Neural progenitor cell (in vitro differentiated cells): ENCODE data around the gene MPP7. TPM values are rescaled to one million over a fixed set of nuclear protein-coding genes. Genes with fewer than 3 reads are reported as not detected.

Source experiments
- DNase-seq: peaks from one replicate; pipeline ENCODE4 v3.0.0-alpha.2; 2016; ENCODE audit warnings: low spot score
- H2AFZ ChIP-seq: fragments of 200-600 bp; sonication (generic); replicated peaks from 2 replicates; pipeline ENCODE4 v1.6.1; 2016; ENCODE audit warnings: antibody characterized with exemption
- H3F3A ChIP-seq: fragments of 200-600 bp; sonication (generic); 2 replicates; pipeline ENCODE4 v1.6.1; 2016; ENCODE audit warnings: antibody characterized with exemption, low read depth
- H3K27ac ChIP-seq: fragments of 200-600 bp; sonication (generic); 2 replicates; pipeline ENCODE4 v1.5.1; 2016; ENCODE audit warnings: mild to moderate bottlenecking
- H3K27me3 ChIP-seq: fragments of 200-600 bp; sonication (generic); 2 replicates; pipeline ENCODE4 v1.6.1; 2016; ENCODE audit warnings: mild to moderate bottlenecking, moderate library complexity
- H3K36me3 ChIP-seq: fragments of 200-600 bp; sonication (generic); 2 replicates; pipeline ENCODE4 v1.5.1; 2016
- H3K4me1 ChIP-seq: fragments of 200-600 bp; sonication (generic); 2 replicates; pipeline ENCODE4 v1.6.1; 2016; ENCODE audit warnings: mixed run types
- H3K4me2 ChIP-seq: fragments of 200-600 bp; sonication (generic); 2 replicates; pipeline ENCODE4 v1.6.1; 2016
- H3K4me3 ChIP-seq: fragments of 200-600 bp; sonication (generic); 2 replicates; pipeline ENCODE4 v1.5.1; 2016
- H3K79me2 ChIP-seq: fragments of 200-600 bp; sonication (generic); 2 replicates; pipeline ENCODE4 v1.6.1; 2016; ENCODE audit warnings: low read depth
- H3K9ac ChIP-seq: fragments of 200-600 bp; sonication (generic); 2 replicates; pipeline ENCODE4 v1.6.1; 2016
- H3K9me3 ChIP-seq: fragments of 200-600 bp; sonication (generic); 2 replicates; pipeline ENCODE4 v1.5.1; 2016; ENCODE audit warnings: low read depth
- H4K20me1 ChIP-seq: fragments of 200-600 bp; sonication (generic); 2 replicates; pipeline ENCODE4 v1.6.1; 2016; ENCODE audit warnings: low read depth
- H3K27ac Mint-ChIP-seq: 3 replicates; pipeline ENCODE4 v1.8.0; 2021; ENCODE audit warnings: mixed read lengths
- H3K27me3 Mint-ChIP-seq: 2 replicates; pipeline ENCODE4 v1.8.0; 2022; ENCODE audit warnings: low read depth, mild to moderate bottlenecking, inconsistent platforms, moderate library complexity, mixed read lengths; ENCODE audit not compliant: insufficient read depth
- H3K36me3 Mint-ChIP-seq: 3 replicates; pipeline ENCODE4 v1.8.0; 2021; ENCODE audit warnings: mixed read lengths
- H3K4me1 Mint-ChIP-seq: 3 replicates; pipeline ENCODE4 v1.8.0; 2021; ENCODE audit warnings: mixed read lengths
- H3K4me3 Mint-ChIP-seq: 3 replicates; pipeline ENCODE4 v1.8.0; 2021; ENCODE audit warnings: mild to moderate bottlenecking, moderate library complexity, mixed read lengths
- H3K9me3 Mint-ChIP-seq: 3 replicates; pipeline ENCODE4 v1.8.0; 2020; ENCODE audit warnings: mixed read lengths
- CTCF ChIP-seq: fragments of 200-600 bp; sonication (generic); IDR thresholded peaks from 2 replicates; pipeline ENCODE4 v1.5.1; 2017; ENCODE audit warnings: antibody characterized with exemption, mild to moderate bottlenecking
- EZH2 ChIP-seq: fragments of 200-600 bp; sonication (generic); IDR thresholded peaks from 2 replicates; pipeline ENCODE4 v1.6.1; 2017; ENCODE audit warnings: antibody characterized with exemption, mild to moderate bottlenecking, moderate library complexity
- EZH2phosphoT487 ChIP-seq: fragments of 200-600 bp; sonication (generic); IDR thresholded peaks from 2 replicates; pipeline ENCODE4 v1.6.1; 2017; ENCODE audit warnings: antibody characterized with exemption
- total RNA-seq: library from RNA; depleted of rRNA; stranded (reverse); fragments of >200 nt; gene quantifications from 2 replicates; pipeline ENCODE4 v1.2.3, GENCODE V29; 2015; ENCODE audit warnings: low replicate concordance

Gene MPP7
- total RNA-seq, 1 donor from 2014 or later: 8.5 TPM

- no peak overlapping the region for H3K4me3 Mint-ChIP-seq
- no peaks in the 10 kb centered on the region for H3F3A ChIP-seq
- H3K4me1 Mint-ChIP-seq: peaks cover 4% of the 10 kb centered on the region
- no peak overlapping the region for H3K4me3 ChIP-seq
- H4K20me1 ChIP-seq: no peaks in the 10 kb centered on the region
- H3K27me3 Mint-ChIP-seq: peaks cover 3% of the 10 kb centered on the region
- H3K27me3 ChIP-seq: no peaks in the 10 kb centered on the region
- H3K4me2 ChIP-seq: no peak overlapping the region
- H3K27ac ChIP-seq: no peak overlapping the region
- no peaks in the 10 kb centered on the region for H3K4me1 ChIP-seq
- H3K36me3 ChIP-seq: no peaks in the 10 kb centered on the region
- DNase-seq: no peak
- TF ChIP-seq EZH2 (no peak), CTCF (no peak), EZH2phosphoT487 (no peak)
- H3K27ac Mint-ChIP-seq: no peak overlapping the region
- no peak overlapping the region for H3K9ac ChIP-seq
- no peaks in the 10 kb centered on the region for H3K9me3 Mint-ChIP-seq
- H3K79me2 ChIP-seq: no peaks in the 10 kb centered on the region
- H3K36me3 Mint-ChIP-seq: no peaks in the 10 kb centered on the region
- no peaks in the 10 kb centered on the region for H3K9me3 ChIP-seq
- H2AFZ ChIP-seq: no peak overlapping the region
Measured at GRCh38 chr10:28315140-28315539, 12.3 kb upstream of the MPP7 start.

- Histone ChIP-seq H3K27me3 (no peaks in the 10 kb centered on the region), H3K36me3 (no peaks in the 10 kb centered on the region), H2AFZ (no peak overlapping the region), H3K4me2 (no peak overlapping the region), H3K4me1 (no peaks in the 10 kb centered on the region), H3K9me3 (no peaks in the 10 kb centered on the region), H3K4me3 (no peak overlapping the region), H3F3A (no peaks in the 10 kb centered on the region), H3K27ac (no peak overlapping the region), H3K9ac (no peak overlapping the region), H4K20me1 (no peaks in the 10 kb centered on the region), H3K79me2 (no peaks in the 10 kb centered on the region)
- H3K4me1 Mint-ChIP-seq: peaks cover 4% of the 10 kb centered on the region
- H3K27ac Mint-ChIP-seq: peak overlapping the region; percentile 3
- no peaks in the 10 kb centered on the region for H3K9me3 Mint-ChIP-seq
- no peaks in the 10 kb centered on the region for H3K36me3 Mint-ChIP-seq
- peaks cover 6% of the 10 kb centered on the region for H3K27me3 Mint-ChIP-seq
- H3K4me3 Mint-ChIP-seq: no peak overlapping the region
- peak; percentile 45 for DNase-seq
- TF ChIP-seq EZH2phosphoT487: no peak
- TF ChIP-seq EZH2: no peak
- TF ChIP-seq CTCF: no peak
Measured at GRCh38 chr10:28314211-28314610, 11.3 kb upstream of the MPP7 start.

- no peak overlapping the region for H3K4me2 ChIP-seq
- H3K4me1 Mint-ChIP-seq: peaks cover 4% of the 10 kb centered on the region
- peaks cover 12% of the 10 kb centered on the region for H3K27me3 ChIP-seq
- TF ChIP-seq EZH2phosphoT487 (no peak), EZH2 (no peak), CTCF (no peak)
- H3K4me3 Mint-ChIP-seq: no peak overlapping the region
- H3F3A ChIP-seq: no peaks in the 10 kb centered on the region
- no peaks in the 10 kb centered on the region for H3K79me2 ChIP-seq
- H3K9ac ChIP-seq: no peak overlapping the region
- no peaks in the 10 kb centered on the region for H4K20me1 ChIP-seq
- DNase-seq: no peak
- H3K9me3 ChIP-seq: no peaks in the 10 kb centered on the region
- H3K27me3 Mint-ChIP-seq: peaks cover 2% of the 10 kb centered on the region
- H3K36me3 Mint-ChIP-seq: no peaks in the 10 kb centered on the region
- H3K4me3 ChIP-seq: no peak overlapping the region
- no peaks in the 10 kb centered on the region for H3K9me3 Mint-ChIP-seq
- H3K27ac ChIP-seq: no peak overlapping the region
- H3K36me3 ChIP-seq: no peaks in the 10 kb centered on the region
- no peak overlapping the region for H2AFZ ChIP-seq
- no peak overlapping the region for H3K27ac Mint-ChIP-seq
- no peaks in the 10 kb centered on the region for H3K4me1 ChIP-seq
Measured at GRCh38 chr10:28312572-28312971, 9.7 kb upstream of the MPP7 start.
